Measurements from ENCODE around the gene SH3D19.
A peak's percentile ranks its signal among the peaks of the same experiment; 100 is the strongest.
"Not testable (repeated sequence)": the region's sequence is repeated elsewhere in the genome, so short reads cannot be mapped to it uniquely, and the experiment has no call there.

SH3D19 gene

GRCh38 chr4:151322161-151322560 is 3.2 kb downstream of the SH3D19 start:
- DNase-seq, result not testable (repeated sequence)

GRCh38 chr4:151321586-151321985 is 3.8 kb downstream of the SH3D19 start:
- DNase-seq, result no peak

- DNase-seq, result no peak
Measured at GRCh38 chr4:151319490-151319889, 5.9 kb downstream of the SH3D19 start.

GRCh38 chr4:151318307-151319006 is 6.9 kb downstream of the SH3D19 start:
- DNase-seq, result no peak

GRCh38 chr4:151316645-151317044 is 8.8 kb downstream of the SH3D19 start:
- no peak for DNase-seq

- no peak for DNase-seq
Measured at GRCh38 chr4:151315212-151315886, 10.1 kb downstream of the SH3D19 start.

GRCh38 chr4:151314479-151314878 is 10.9 kb downstream of the SH3D19 start:
- no peak for DNase-seq

GRCh38 chr4:151314010-151314355 is 11.4 kb downstream of the SH3D19 start:
- DNase-seq, result no peak

- DNase-seq, result no peak
Measured at GRCh38 chr4:151313306-151314009, 11.9 kb downstream of the SH3D19 start.

GRCh38 chr4:151310124-151310728 is 15.2 kb downstream of the SH3D19 start:
- no peak for DNase-seq

- peak in 1 of 3 experiments; percentile 25 for DNase-seq
Measured at GRCh38 chr4:151304755-151305154, 20.6 kb downstream of the SH3D19 start.

GRCh38 chr4:151304226-151304625 is 21.2 kb downstream of the SH3D19 start:
- no peak for DNase-seq

- no peak for DNase-seq
Measured at GRCh38 chr4:151302432-151302831, 23.0 kb downstream of the SH3D19 start.

- DNase-seq, result no peak
Measured at GRCh38 chr4:151297170-151297569, 28.2 kb downstream of the SH3D19 start.

- peak in 1 of 3 experiments; percentile 31 for DNase-seq
Measured at GRCh38 chr4:151296227-151296626, 29.2 kb downstream of the SH3D19 start.

- DNase-seq, result no peak
Measured at GRCh38 chr4:151294833-151295496, 30.4 kb downstream of the SH3D19 start.

GRCh38 chr4:151292038-151292437 is 33.4 kb downstream of the SH3D19 start:
- DNase-seq, result no peak

GRCh38 chr4:151291485-151291884 is 33.9 kb downstream of the SH3D19 start:
- no peak for DNase-seq

- DNase-seq, result no peak
Measured at GRCh38 chr4:151287409-151287808, 38.0 kb downstream of the SH3D19 start.

GRCh38 chr4:151284534-151285245 is 40.7 kb downstream of the SH3D19 start:
- DNase-seq, result no peak

GRCh38 chr4:151276787-151277562 is 48.4 kb downstream of the SH3D19 start, which contains the start of gene PRSS48:
PRSS48 (plus strand) TSS chr4:151277161; CDS start chr4:151277173, 12 bp downstream.
- peak; percentile 5 to 61 (median 25) for DNase-seq

Data from NCI-H1417 (cell line).